GM12873 (cell line): ENCODE results near the gene HBS1L.

Experiments
- TF ChIP-seq, protein P1 (sequence below): IDR thresholded peaks from 2 replicates; pipeline ENCODE4 v1.5.1; 2012; ENCODE audit warnings: low read depth, mild to moderate bottlenecking, moderate library complexity, low read length, control low read depth; ENCODE audit not compliant: insufficient read depth; ENCODE audit errors: missing control alignments

The HBS1L gene

GRCh38 chr6:134934793-134935485 lies 119.7 kb downstream of the HBS1L start:
- TF ChIP-seq, protein P1, sequence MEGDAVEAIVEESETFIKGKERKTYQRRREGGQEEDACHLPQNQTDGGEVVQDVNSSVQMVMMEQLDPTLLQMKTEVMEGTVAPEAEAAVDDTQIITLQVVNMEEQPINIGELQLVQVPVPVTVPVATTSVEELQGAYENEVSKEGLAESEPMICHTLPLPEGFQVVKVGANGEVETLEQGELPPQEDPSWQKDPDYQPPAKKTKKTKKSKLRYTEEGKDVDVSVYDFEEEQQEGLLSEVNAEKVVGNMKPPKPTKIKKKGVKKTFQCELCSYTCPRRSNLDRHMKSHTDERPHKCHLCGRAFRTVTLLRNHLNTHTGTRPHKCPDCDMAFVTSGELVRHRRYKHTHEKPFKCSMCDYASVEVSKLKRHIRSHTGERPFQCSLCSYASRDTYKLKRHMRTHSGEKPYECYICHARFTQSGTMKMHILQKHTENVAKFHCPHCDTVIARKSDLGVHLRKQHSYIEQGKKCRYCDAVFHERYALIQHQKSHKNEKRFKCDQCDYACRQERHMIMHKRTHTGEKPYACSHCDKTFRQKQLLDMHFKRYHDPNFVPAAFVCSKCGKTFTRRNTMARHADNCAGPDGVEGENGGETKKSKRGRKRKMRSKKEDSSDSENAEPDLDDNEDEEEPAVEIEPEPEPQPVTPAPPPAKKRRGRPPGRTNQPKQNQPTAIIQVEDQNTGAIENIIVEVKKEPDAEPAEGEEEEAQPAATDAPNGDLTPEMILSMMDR = no peak

GRCh38 chr6:134932535-134933470 lies 121.8 kb downstream of the HBS1L start:
- TF ChIP-seq, protein P1 = no peak

DNA sequence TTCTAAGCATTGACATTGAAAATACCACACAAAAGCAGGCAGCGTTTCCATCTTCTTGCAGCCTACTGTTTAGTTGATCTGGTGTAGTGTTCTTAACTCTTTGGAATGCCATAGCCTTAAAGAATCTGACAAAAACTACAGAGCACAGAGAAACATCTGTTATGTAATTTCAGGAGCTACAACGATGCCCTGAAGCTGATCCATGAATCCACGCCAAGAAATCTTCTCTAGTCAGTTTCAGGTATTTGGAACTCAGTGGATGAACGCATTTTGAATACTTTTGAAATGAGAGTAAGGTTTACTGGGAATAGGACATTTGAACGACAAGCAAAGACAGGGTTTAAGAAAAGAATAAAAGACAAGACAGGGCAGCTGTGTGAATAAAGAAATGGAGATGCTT lies 122.5 kb downstream of the HBS1L start:
- TF ChIP-seq, protein P1 = no peak

DNA sequence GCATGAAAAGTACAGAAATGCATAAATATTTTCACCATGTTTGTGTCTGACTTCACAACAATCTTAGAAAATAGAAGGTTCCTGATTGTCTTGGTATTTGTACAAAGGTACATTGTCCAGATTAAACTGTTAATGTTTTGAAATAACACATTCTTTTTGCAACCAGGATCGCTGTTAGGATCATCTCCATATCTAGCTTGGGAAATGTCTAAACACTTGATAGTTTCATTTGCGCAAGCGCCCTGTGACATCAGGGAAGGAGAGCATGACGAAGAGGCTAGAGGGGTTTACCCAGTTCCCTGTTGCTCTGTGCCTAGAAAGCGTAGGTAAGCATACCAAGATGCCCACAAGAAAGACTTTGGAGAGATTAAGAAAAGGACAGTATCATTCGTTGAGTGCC lies 124.2 kb downstream of the HBS1L start:
- TF ChIP-seq, protein P1 = no peak

DNA sequence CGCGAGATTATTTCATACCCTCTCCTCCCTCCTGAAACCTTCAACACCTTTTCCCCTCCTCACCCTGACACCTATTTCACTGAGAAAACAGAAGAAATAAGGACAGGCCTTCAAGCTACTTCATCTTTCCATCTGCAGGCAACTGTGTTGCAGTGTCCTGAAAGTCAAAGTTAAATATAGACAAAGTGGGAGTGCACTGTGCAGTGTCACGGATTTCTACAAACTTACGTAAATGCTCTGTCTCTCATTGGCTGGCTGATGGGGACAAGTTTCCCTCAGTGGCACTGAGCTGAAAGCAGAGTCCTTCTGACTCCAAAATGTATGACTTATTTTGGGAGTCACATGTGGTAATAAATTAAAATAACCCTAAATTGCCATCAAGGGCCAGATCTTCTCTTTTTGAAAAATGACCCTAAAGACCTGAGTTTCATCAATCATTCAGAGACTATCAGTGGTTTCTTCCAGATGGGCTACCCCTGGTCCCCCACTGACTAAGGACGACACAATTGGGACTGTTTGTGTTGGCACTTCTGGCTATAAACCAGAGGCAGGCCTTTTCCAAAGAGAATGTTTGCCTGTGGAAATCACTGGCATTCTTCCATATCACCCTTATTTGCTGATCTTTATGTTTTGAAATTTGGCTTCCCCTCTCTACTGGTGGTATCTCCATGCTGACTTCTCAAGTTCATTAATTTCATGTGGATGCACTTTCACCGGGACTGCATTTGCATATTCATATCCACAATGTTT lies 126.3 kb downstream of the HBS1L start:
- TF ChIP-seq, protein P1 = no peak

DNA sequence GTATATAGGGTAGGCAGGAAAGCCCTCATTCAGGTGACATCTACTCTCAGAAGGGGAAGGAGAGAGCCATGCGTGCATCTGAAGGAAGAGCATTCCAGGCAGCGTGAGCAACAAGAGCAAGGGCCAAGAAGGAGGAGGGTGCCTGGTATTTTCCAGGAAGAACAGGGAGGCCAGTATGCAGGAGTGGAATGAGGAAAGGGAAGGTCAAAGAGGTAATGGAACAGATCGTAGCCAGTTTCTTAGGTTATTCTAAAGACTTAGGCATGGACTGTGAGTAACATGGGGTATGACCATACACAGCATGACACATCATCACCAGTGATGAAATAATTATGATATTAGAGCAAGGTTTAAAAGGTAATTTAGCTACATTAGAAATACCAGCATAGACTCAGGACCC lies 128.8 kb downstream of the HBS1L start:
- TF ChIP-seq, protein P1 = no peak
